ENCODE data around the gene MXI1. TPM values are rescaled to one million over a fixed set of nuclear protein-coding genes. Genes with fewer than 3 reads are reported as not detected.
"Not testable (repeated sequence)": the region's sequence is repeated elsewhere in the genome, so short reads cannot be mapped to it uniquely, and the experiment has no call there.

The MXI1 gene
- total and polyA plus RNA-seq, 9 donors: 17.1 to 25.2 (median 20.5) TPM

GRCh38 chr10:110251392-110251791 is 44.0 kb downstream of the MXI1 start:
- DNase-seq; H3K4me1 ChIP-seq (ENCODE audit: control insufficient read depth, insufficient read depth, low read length); H3K4me3 ChIP-seq (ENCODE audit: low read length); H3K9me3 ChIP-seq (replicated peaks; ENCODE audit: control insufficient read depth, low read depth, low read length); H3K27me3 ChIP-seq (ENCODE audit: control insufficient read depth, insufficient read depth, low read length); H3K27ac ChIP-seq (ENCODE audit: low read length); H3K36me3 ChIP-seq (ENCODE audit: control insufficient read depth, insufficient read depth, low read length): not testable (repeated sequence)
- WGBS (ENCODE audit: insufficient coverage): 85% methylated on average over 1 of the region's 1 CpG

- no peaks in the 10 kb centered on the region for H3K9me3 ChIP-seq (replicated peaks; ENCODE audit: control insufficient read depth, low read depth, low read length)
- H3K4me3 ChIP-seq (ENCODE audit: low read length): no peak overlapping the region
- H3K4me1 ChIP-seq (ENCODE audit: control insufficient read depth, insufficient read depth, low read length): no peaks in the 10 kb centered on the region
- H3K36me3 ChIP-seq (ENCODE audit: control insufficient read depth, insufficient read depth, low read length): no peaks in the 10 kb centered on the region
- no peak for DNase-seq
- no peak overlapping the region for H3K27ac ChIP-seq (ENCODE audit: low read length)
- H3K27me3 ChIP-seq (ENCODE audit: control insufficient read depth, insufficient read depth, low read length): no peaks in the 10 kb centered on the region
- 88% methylated on average over 1 of the region's 1 CpG for WGBS (ENCODE audit: insufficient coverage)
Observed at GRCh38 chr10:110252151-110252550, 44.7 kb downstream of the MXI1 start.

- H3K36me3 ChIP-seq (ENCODE audit: control insufficient read depth, insufficient read depth, low read length): no peaks in the 10 kb centered on the region
- no peak overlapping the region for H3K4me3 ChIP-seq (ENCODE audit: low read length)
Observed at GRCh38 chr10:110254467-110254866, 47.1 kb downstream of the MXI1 start.

GRCh38 chr10:110258542-110258941 is 51.1 kb downstream of the MXI1 start:
- no peaks in the 10 kb centered on the region for H3K4me1 ChIP-seq (ENCODE audit: control insufficient read depth, insufficient read depth, low read length)
- WGBS (ENCODE audit: insufficient coverage): no CpG with 5 or more reads among the region's 1 CpG
- H3K27ac ChIP-seq (ENCODE audit: low read length): no peak overlapping the region
- H3K27me3 ChIP-seq (ENCODE audit: control insufficient read depth, insufficient read depth, low read length): no peaks in the 10 kb centered on the region
- H3K4me3 ChIP-seq (ENCODE audit: low read length): no peak overlapping the region
- H3K9me3 ChIP-seq (replicated peaks; ENCODE audit: control insufficient read depth, low read depth, low read length): no peaks in the 10 kb centered on the region
- H3K36me3 ChIP-seq (ENCODE audit: control insufficient read depth, insufficient read depth, low read length): no peaks in the 10 kb centered on the region
- no peak for DNase-seq

More at GRCh38 chr10:110254467-110254866, 47.1 kb downstream of the MXI1 start:
- Histone ChIP-seq H3K9me3 (replicated peaks; ENCODE audit: control insufficient read depth, low read depth, low read length) (no peaks in the 10 kb centered on the region), H3K27me3 (ENCODE audit: control insufficient read depth, insufficient read depth, low read length) (no peaks in the 10 kb centered on the region), H3K4me1 (ENCODE audit: control insufficient read depth, insufficient read depth, low read length) (no peaks in the 10 kb centered on the region), H3K27ac (ENCODE audit: low read length) (no peak overlapping the region)
- DNase-seq: no peak

GRCh38 chr10:110259317-110259716 is 51.9 kb downstream of the MXI1 start:
- no peaks in the 10 kb centered on the region for H3K4me1 ChIP-seq (ENCODE audit: control insufficient read depth, insufficient read depth, low read length)
- H3K9me3 ChIP-seq (replicated peaks; ENCODE audit: control insufficient read depth, low read depth, low read length): no peaks in the 10 kb centered on the region
- H3K4me3 ChIP-seq (ENCODE audit: low read length): no peak overlapping the region
- H3K36me3 ChIP-seq (ENCODE audit: control insufficient read depth, insufficient read depth, low read length): no peaks in the 10 kb centered on the region
- H3K27ac ChIP-seq (ENCODE audit: low read length): no peak overlapping the region
- DNase-seq: no peak
- no peaks in the 10 kb centered on the region for H3K27me3 ChIP-seq (ENCODE audit: control insufficient read depth, insufficient read depth, low read length)

- Histone ChIP-seq H3K4me1 (ENCODE audit: control insufficient read depth, insufficient read depth, low read length) (no peaks in the 10 kb centered on the region), H3K27ac (ENCODE audit: low read length) (no peak overlapping the region), H3K27me3 (ENCODE audit: control insufficient read depth, insufficient read depth, low read length) (no peaks in the 10 kb centered on the region), H3K9me3 (replicated peaks; ENCODE audit: control insufficient read depth, low read depth, low read length) (no peaks in the 10 kb centered on the region), H3K36me3 (ENCODE audit: control insufficient read depth, insufficient read depth, low read length) (no peaks in the 10 kb centered on the region), H3K4me3 (ENCODE audit: low read length) (no peak overlapping the region)
- peak; percentile 19 for DNase-seq
- WGBS (ENCODE audit: insufficient coverage): no CpG with 5 or more reads among the region's 1 CpG
Observed at GRCh38 chr10:110260746-110261477, 53.5 kb downstream of the MXI1 start.

- Histone ChIP-seq H3K27me3 (ENCODE audit: control insufficient read depth, insufficient read depth, low read length) (no peaks in the 10 kb centered on the region), H3K9me3 (replicated peaks; ENCODE audit: control insufficient read depth, low read depth, low read length) (no peaks in the 10 kb centered on the region), H3K27ac (ENCODE audit: low read length) (no peak overlapping the region), H3K4me3 (ENCODE audit: low read length) (no peak overlapping the region), H3K4me1 (ENCODE audit: control insufficient read depth, insufficient read depth, low read length) (no peaks in the 10 kb centered on the region), H3K36me3 (ENCODE audit: control insufficient read depth, insufficient read depth, low read length) (no peaks in the 10 kb centered on the region)
- WGBS (ENCODE audit: insufficient coverage): no CpG with 5 or more reads among the region's 1 CpG
- no peak for DNase-seq
Observed at GRCh38 chr10:110263164-110263563, 55.8 kb downstream of the MXI1 start.

GRCh38 chr10:110265573-110266193 is 58.3 kb downstream of the MXI1 start:
- WGBS (ENCODE audit: insufficient coverage): 100% methylated on average over 1 of the region's 4 CpGs

GRCh38 chr10:110267276-110267675 is 59.9 kb downstream of the MXI1 start:
- H3K9me3 ChIP-seq (replicated peaks; ENCODE audit: control insufficient read depth, low read depth, low read length): no peaks in the 10 kb centered on the region
- H3K4me3 ChIP-seq (ENCODE audit: low read length): no peak overlapping the region
- DNase-seq: no peak
- H3K4me1 ChIP-seq (ENCODE audit: control insufficient read depth, insufficient read depth, low read length): peaks cover 2% of the 10 kb centered on the region
- no peaks in the 10 kb centered on the region for H3K27me3 ChIP-seq (ENCODE audit: control insufficient read depth, insufficient read depth, low read length)
- H3K36me3 ChIP-seq (ENCODE audit: control insufficient read depth, insufficient read depth, low read length): no peaks in the 10 kb centered on the region
- WGBS (ENCODE audit: insufficient coverage): no CpG with 5 or more reads among the region's 1 CpG
- no peak overlapping the region for H3K27ac ChIP-seq (ENCODE audit: low read length)

More at GRCh38 chr10:110265573-110266193, 58.3 kb downstream of the MXI1 start:
- Histone ChIP-seq H3K36me3 (ENCODE audit: control insufficient read depth, insufficient read depth, low read length) (no peaks in the 10 kb centered on the region), H3K9me3 (replicated peaks; ENCODE audit: control insufficient read depth, low read depth, low read length) (no peaks in the 10 kb centered on the region), H3K27me3 (ENCODE audit: control insufficient read depth, insufficient read depth, low read length) (no peaks in the 10 kb centered on the region), H3K27ac (ENCODE audit: low read length) (no peak overlapping the region), H3K4me3 (ENCODE audit: low read length) (no peak overlapping the region), H3K4me1 (ENCODE audit: control insufficient read depth, insufficient read depth, low read length) (peaks cover 2% of the 10 kb centered on the region)
- DNase-seq: no peak

- Histone ChIP-seq H3K4me3 (ENCODE audit: low read length) (no peak overlapping the region), H3K36me3 (ENCODE audit: control insufficient read depth, insufficient read depth, low read length) (no peaks in the 10 kb centered on the region), H3K27me3 (ENCODE audit: control insufficient read depth, insufficient read depth, low read length) (no peaks in the 10 kb centered on the region), H3K4me1 (ENCODE audit: control insufficient read depth, insufficient read depth, low read length) (peaks cover 3% of the 10 kb centered on the region), H3K9me3 (replicated peaks; ENCODE audit: control insufficient read depth, low read depth, low read length) (no peaks in the 10 kb centered on the region), H3K27ac (ENCODE audit: low read length) (no peak overlapping the region)
- DNase-seq: no peak
Observed at GRCh38 chr10:110268442-110268841, 61.0 kb downstream of the MXI1 start.
